GM19193 (cell line): ENCODE measurements around the gene TENM4.

Experiments
- POLR2A ChIP-seq: IDR thresholded peaks from 4 replicates; pipeline ENCODE4 v1.6.1; 2011; ENCODE audit not compliant: insufficient read depth, insufficient read length; ENCODE audit errors: extremely low read depth

Gene TENM4

DNA sequence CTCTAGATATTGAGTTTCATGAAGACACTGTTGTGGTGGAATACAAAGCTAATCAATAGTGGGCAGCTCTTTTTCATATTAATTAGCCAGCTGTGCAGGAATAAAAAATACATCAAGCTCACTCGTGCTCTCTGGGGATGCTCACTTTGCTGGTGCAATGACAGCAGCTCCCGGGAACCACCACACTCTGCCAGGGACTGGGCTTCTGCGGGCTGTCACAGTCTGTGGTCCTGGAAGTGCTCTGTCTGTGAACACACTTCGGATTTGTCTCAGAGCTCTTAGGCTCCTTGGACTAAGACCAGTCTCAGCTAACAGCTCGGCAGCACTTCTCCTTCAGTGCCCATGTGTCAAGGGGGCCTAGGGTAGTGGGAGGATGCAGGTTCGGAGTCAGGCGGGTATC is 393.5 kb downstream of the TENM4 start:
- TF ChIP-seq POLR2A: no peak

DNA sequence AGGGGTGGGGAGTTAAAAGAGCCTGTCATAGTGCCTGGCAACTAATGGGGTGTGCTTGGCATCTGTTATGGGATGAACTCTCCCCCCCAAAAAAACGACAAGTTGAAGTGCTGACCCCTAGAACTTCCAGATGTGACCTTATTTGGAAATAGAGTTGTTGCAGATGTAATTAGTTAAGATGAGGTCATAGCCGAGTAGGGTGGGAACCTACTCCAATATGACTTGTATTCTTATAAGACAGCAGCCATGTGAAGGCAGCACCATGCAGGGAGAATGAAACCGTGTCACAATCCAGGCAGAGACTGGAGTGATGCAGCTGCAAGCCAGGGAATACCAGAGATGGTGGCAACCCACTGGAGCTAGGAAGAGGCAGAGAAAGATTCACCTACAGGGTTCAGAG is 394.5 kb downstream of the TENM4 start:
- TF ChIP-seq POLR2A: no peak

DNA sequence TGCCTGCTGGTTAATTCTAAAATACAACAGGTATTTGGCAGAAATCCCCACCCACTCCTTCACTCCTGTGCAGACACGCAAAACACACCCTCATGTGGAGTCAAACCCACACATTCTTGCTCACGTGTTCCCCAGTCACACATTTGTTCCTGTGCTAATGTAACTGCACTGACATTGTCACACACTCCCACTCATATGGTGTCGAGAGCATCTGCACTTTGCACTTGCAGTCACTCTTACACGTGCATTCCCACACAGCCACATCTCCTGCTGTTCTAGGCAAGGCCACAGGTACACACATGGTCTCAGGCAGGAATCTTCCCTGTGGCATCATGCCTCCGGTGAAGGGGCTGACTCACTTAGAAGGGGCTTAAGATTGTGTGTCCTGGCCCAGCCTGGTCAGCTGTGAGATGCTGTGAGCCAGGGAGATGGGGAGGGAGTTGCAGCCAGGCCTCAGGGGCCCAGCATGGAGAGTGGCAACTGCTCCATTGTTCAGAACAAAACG is 395.0 kb downstream of the TENM4 start:
- no peak for TF ChIP-seq POLR2A

DNA sequence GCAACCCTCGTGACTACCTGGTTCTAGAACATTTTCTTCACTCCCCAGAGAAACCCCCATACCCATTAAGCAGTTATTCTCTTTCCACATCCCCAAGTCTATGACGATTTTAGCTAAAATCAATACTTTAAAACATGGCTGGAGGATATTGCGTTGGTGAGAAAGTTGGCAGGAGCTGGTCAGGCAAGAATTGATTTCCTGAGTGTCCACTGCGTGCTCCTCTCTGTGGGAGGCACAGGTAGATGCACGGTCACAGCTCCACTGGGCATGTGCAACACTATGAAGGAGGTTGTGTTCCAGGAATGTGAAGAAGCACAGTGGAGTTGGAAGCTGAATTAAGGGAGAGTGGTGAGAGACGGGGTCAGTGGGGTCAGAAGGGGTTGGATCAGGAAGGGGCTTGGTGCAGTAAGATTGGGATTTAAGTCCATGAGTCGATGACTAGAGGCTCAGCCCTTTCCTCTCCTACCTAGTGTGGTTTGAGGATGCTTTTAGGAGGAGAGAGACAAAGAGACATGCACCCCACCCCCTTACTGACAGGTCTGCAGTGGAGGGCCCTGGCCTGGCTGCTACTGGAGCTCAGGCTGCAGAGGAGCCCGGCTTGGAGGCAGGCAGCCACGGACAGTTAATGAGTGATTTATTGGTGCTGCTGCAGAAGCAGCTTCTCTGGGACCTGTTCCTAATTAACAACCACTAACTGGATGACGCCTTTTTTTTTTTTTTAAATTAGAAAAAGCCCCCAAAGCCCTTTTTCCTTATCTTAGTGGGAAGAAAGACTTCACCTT is 395.6 kb downstream of the TENM4 start:
- no peak for TF ChIP-seq POLR2A

DNA sequence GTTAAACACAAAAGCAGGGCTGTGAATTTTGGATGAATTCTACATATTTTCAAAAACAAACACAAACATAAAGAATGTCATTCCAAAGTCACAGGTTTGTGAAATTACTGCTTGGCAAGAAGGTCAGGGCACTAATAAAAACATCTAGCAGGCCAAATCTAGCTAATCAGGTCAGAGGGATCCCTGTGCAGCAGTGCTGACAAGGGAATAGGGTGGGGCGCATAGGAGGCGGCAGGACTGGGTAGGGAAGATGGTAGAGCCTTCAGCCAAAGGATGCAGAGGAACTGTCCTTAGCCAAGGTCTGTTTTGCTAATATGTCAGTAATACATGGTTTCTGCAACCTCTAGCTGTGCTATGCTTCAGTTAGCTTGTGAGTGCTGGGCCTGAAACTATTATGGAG is 396.6 kb downstream of the TENM4 start:
- no peak for TF ChIP-seq POLR2A

DNA sequence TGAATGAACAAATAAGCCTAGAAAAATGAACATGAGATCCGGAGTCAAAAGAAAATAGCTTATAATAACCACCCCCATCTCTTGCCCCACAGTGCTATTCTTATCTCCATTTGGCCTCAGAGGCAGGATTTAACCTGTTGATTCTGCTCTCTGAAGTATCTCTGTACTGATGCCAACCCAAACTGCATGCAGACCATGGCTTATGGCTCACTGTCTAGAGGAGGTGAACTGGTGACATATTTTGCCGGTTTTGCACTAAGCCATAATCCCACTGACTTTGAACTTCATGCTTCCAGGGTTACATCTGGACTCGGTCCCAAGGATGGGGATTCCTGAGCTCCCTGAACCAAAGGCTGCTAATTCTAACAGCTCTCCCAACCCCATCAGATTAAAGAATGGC is 397.1 kb downstream of the TENM4 start:
- no peak for TF ChIP-seq POLR2A

DNA sequence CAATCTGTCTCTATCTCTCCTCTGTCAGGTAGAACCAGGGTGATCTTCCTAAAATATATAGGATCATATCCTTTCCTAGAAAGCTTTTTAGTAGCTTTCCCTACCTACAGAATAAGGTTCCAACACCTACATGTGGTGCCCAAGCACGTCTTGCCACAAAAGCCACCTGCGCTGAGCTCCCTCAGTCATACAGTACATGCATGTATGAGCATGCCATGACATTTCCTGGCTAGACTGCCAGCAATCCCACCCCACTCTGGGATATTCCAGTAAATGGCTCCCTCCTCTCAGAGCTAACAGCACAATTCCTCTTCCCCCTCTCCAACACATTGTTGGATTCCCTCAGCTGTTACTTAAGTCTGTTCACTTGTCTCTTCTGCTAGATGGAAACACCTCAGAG is 398.0 kb downstream of the TENM4 start:
- TF ChIP-seq POLR2A: no peak

DNA sequence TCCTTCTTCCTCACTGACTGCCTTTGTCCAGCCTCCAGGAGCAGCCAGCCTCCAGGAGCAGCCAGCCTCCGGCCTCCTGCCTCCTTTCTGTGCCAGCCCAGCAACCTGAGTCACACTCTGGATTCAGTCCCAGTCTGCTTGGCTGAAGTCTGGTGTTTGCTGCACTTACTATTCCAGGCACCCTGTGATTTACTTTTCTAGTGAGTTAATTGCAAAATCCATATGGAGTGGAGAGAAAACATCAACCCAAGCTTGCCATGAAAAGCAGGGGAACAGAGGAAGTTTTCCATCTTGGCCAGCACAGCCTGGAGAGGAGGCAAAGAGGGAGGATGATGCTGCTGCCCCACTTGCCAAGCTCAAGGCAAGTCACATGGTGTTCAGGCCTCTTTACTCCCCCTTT is 400.5 kb downstream of the TENM4 start:
- no peak for TF ChIP-seq POLR2A

DNA sequence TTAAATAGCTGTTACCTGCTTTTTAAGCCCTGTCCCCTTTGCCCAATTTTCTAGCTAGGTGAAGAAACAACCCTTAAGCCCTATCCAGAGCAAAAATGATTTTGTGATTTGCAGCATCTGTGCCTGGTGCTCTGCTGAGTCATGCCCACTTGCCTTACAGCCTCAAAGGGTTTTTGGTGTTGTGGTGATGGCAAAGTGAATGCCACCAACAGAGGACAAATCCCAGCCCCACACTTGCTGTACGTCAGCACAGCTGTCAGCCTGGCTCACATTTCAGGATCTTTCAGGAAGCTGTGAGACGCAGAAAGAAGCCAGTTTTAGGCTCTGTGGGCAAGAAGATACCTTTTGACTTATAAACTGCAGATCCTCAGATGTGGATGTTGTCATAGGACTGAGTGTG is 401.7 kb downstream of the TENM4 start:
- no peak for TF ChIP-seq POLR2A

DNA sequence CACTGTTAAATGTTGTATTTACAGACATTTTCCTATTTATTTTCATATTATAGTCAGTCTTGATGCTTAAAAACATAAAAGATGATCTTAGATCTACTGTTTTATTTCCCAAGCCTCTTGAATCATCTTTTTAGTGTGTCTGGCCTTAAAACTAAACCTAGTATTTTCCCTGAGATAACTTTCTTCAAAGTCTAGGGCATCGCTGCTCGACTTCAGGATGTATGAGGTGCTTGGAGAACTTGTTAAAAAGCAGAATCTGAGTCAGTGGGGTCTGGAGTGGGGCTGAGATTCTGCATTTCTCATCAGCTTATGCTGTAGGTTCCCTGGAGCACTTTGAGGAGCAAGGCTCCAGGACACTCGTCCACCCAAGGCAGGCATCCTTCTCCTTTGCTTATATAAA is 404.9 kb downstream of the TENM4 start:
- no peak for TF ChIP-seq POLR2A

DNA sequence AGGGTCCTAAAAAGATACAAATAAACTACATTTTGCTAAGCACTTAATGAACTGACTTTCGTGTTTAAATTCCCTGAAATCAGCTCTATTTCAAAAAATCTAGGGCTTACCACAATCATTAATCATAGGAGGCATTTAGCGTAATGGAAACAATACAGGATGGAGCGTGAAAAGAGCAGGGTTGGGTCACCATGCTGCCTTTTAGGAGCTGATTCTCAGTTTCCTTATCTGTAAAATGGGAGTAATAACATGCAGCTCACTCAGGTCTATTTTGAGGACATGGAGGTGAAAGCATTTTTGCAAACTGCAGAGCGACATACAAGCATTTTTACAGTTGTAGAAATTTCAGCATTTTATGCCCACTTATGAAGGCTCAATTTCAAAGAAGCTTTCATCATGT is 407.0 kb downstream of the TENM4 start:
- no peak for TF ChIP-seq POLR2A

DNA sequence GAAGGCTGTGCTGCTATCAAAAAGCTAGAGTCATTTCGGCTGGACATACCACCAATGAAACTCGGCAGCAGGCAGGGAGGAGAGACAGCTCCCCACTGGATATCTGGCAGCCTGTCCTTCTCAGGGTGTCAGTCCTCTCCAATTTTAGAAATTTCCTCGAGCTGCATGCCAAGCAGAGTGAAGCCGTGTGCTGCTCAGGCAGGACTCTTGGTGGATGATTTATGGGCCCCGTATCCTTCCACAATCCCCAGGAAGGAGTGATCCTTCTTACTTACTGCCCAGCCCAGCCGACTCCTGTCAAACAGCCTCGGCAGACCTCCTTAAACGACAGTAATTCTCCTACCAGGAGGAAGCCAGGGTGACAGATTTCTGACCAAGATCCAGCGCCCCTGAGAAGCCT is 410.4 kb downstream of the TENM4 start:
- TF ChIP-seq POLR2A: no peak

DNA sequence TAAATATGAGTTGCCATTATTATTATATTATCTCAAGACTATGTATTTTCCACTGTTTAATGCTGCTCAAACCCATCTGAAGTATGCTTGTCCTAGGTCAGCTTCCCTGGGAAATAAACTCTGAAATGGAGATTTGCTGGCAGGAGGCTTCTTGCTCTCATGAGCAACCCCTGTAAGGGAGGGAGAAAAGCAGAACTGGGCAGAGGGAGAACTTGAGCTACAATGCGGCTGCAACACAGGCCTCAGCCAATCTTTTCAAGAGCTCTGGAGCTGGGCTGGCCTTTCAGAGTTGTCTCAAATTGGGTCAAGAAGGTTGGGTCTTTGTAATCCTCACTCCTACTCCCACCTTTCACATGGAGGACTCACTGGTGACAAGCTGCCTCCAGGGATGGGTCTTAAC is 412.6 kb downstream of the TENM4 start:
- TF ChIP-seq POLR2A: no peak

DNA sequence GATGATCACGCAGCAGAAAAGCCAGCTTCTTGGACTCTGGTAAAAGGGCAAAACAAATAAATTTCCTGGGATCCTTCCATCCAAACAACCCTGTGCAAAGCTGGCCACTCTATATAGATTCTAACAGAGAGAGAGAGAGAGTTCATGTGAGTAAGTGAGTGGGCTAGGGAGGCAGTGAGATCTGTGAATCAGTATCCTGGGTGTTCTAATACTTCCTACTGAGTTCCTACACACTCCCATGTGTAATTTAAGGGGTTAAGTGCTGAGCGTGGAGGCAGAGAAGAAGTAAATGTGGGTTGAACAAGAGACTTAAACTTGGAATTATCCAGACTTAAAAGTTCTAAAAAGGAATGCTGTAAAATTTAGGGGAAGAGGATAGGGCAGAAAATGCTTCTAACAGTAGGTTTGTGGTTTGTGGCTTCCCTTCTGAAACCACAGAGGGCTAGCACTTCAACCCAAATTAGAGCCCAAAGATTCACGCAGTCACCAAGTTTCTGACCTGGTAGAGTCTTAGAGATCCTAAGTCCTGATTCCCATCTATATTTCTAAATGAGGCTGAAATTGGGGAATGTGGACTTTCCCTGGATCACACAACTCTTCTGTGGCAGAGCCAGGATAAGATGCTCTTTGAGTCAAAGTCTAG is 413.9 kb downstream of the TENM4 start:
- TF ChIP-seq POLR2A: no peak

DNA sequence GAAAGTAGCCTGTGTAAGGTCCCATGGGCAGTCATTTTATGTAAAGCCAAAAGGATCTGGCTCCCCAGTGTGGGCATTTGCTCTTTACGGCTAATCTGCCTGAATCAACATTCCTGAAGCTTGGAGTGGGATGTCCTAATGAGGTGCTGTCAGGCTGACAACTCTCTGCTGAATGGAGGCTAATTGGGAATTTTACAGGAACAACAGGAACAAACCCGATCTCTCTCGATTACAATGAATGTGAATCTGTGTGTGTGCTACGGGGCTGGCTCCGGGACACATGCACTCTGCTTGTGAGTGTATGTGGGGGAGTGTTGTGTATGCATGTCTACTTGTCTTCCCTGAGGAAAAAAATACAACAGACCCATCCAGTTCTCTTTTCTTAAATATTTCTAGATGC is 415.2 kb downstream of the TENM4 start:
- TF ChIP-seq POLR2A: no peak

DNA sequence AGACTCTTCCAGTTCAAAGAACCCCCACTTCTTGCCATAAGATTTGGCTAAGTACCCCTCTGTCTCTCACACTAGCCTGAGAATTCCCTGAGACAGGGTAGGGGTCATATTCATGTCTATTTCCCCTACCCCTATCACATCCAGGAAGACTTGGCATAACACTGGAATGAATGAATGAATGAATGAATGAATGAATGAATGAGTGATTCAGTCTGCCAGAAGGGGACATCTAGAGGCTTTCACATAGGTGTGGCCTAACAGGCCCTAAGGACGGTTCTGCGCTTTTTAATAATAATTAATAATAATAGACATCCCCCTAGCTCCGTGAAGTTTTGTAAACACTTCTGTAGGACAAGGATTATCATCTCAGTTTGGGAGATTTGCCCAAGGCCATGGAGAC is 415.7 kb downstream of the TENM4 start:
- no peak for TF ChIP-seq POLR2A
